CD4-positive, alpha-beta T cell treated with Interleukin-17A for 1 hour (primary cell): ENCODE measurements around the gene TLE4.
A peak's percentile ranks its signal among the peaks of the same experiment; 100 is the strongest.

ENCODE experiments used
- DNase-seq: peaks from one replicate; pipeline ENCODE4 v3.0.0-alpha.2; 2020

TLE4 gene

DNA sequence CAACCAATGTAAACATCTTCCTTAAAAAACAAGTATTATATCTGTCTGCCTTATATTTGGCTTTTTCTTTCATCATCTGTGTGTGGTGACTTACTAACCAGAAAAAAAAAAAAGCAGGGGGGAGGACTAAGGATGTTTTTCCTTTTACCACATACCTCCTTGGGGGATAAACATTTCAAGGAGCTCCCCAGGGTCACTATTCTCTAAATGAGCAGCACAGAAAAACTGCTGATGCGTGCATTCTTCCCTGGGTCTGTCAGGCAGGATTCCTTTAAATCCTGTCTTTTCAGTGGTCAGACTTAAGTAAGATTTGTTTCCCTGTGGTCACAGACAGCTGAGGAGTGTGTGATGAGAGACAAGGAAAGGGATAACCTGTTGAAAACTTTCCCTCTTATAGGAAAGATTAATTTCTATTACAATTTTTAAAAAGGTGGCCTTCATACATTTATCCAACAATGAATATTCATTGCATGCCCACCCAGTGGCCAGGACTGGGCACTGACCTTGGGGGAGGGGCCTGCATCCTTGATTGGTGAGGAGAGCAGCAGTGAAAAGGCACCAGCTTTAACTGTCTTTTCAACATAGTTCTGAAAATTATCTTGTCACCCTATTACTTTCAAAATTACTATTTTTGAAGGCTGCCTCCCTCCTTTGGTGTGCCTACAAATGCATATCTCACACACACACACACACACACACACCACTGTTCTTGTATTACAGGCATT is 123.1 kb downstream of the TLE4 start:
- no peak for DNase-seq

DNA sequence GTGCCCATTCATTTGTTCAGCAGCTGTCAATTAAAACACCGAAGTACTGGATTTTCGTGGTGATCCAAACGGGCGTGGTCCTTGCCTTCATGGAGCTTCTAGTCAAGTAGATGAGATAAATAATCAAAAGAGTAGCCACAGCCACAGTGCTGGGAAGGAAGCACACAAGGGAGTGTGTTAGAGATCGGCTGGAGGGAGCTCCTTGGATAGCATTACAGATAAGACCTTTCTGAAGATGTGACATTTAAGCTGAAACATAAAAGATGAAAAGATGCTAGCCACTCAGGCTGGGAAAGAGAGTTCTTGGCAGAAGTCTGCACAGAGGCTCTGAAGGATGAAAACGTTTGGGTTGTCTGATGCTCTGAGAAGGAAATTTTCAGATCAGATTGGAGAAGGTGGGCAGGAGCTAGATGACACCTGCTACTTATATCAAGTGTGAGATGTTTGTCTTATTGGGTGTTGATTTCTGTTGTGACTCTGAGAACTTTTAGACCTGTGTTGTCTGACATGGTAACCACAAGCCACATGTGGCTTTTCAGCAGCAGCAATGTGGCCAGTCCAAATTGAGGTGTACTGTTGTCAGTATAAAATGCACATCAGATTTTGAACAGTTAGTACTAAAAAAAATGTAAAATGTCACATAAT is 123.9 kb downstream of the TLE4 start:
- DNase-seq: peak; percentile 40

DNA sequence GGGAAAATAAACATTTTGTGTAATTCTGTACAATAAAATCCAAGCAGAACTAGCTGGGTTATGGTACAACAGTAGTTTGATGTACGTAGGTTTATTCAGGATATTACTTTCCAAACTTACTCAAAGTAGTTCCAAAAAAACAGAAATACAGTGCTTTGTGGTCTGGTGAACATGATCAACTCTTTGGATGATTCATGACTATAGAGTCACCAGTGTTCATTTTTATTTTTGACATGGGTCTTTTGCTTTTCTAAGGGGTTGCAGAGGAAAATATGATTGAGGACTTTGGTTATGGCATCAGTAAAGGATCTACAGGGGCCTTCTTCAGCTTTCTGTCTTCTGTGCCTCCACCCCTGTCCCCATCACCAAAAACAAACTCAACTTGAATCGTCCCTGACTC is 127.2 kb downstream of the TLE4 start:
- DNase-seq: no peak

DNA sequence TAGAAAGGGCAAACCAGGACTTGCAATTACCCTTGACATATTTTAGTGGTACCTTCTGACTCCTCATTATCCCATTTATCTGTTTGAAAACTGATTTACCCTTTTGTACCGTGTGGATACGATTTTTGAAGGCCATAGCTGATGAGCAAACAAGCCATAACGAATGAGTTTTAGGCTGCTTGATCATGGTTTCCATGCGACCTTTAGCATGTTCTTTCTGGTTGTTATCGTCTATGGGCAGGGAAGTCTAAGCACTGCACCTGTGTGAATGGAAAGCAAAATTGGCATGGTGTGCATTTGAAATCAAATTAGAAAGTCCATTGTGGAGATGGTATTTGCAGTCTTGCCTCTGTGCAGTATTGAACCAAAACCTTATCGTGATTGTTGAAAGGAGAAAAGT is 127.7 kb downstream of the TLE4 start:
- DNase-seq: no peak

DNA sequence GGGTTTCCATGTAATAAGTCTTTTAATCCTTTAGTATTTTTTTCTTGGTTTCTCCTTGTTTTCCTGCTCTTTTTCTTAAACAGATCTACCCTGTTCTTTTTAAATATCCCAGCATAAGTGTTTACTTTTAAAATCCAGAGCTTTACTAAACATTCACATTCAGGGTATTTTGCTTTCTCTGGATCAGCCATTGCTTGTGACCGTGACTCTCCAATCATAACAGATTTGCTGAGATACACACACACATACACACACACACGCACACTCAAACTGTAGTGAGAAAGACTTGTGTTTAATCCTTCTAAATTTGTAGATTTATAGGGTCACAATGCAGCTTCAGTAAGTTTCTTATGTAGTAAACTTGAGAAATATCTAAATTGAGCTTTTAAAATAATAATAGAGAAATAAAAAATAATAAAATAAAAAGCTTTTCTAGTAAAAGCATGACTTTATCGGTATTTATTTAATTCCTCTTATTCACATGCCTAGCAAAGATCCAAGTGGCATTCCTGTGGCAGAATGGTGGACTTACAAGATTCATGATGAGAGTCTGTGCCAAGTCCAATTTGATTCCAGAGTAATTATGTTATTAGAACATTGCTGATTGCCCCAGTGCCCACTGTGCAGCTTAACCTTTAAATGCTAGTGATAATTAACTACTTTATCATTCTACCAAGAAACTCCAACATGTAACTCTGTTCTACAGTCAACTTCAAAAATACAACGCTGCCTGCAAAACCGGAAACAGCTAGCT is 129.0 kb downstream of the TLE4 start:
- no peak for DNase-seq

DNA sequence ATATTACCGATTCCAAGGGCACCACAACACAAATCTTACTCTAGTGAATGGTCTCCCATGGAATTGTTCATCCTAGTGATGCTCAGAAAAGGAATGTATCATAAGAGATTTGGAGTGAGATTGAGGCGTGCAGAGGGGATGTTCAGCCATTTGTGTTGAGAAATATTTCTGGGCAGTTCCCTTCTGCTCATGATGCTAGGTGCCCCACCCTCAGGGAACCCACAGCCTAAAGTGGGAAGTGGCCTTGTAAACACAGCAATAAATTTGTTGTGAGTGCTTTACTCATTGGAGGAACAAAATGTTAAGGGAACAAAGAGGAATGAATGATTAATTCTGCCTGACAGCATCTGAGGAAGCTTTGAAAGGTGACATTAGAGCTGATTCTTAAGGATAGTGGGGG is 129.9 kb downstream of the TLE4 start:
- peak; percentile 13 for DNase-seq

DNA sequence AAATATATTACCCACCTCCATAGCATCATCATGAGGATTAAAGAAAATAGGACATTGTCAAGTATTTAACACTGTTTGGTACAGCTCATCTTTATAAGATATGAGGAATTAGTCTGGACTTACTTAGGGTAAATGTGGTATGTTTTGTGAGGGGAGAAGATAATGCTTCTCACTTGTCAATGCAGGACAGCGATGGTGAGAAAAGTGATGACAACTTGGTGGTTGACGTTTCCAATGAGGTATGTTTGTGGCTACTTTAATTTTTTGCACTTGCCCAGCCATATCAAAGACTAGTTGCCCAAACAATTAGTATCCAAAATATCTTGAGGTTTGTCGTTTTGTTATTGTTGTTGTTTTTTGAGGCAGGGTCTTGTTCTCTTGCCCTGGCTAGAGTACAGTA is 133.9 kb downstream of the TLE4 start:
- no peak for DNase-seq

DNA sequence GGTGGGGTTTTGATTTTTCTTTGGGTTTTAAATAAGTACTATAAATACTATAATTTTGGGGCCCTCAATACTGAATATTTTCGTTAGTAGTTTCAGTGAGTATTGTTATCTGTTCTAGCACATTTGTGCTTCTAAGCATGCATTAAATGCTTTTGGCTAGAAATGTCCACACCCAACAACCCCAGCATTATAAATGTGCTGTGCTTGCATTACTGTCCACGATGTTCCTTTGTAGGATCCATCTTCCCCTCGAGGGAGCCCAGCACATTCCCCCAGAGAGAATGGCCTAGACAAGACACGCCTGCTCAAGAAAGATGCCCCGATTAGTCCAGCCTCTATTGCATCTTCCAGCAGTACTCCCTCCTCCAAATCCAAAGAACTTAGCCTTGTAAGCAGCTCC is 134.7 kb downstream of the TLE4 start:
- no peak for DNase-seq

DNA sequence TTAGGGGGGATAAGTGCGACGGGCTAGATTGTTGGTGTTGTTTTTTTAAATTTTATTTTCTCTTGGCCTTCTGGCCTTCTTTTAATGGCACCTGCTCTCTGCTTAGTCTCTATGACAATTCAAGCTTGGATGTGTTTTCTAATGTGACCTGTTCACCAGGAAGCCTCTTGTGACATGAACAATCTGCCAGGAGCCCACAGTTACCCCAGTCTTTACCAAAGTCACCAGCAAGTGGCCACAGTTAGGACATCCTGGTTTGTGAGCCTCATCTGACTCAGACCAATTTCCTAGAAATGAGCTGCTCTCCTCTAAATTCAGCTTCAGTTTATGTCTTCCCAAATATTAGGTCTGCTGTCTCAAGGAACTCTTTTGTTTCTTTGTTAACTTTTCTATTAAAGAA is 135.8 kb downstream of the TLE4 start:
- DNase-seq: no peak

DNA sequence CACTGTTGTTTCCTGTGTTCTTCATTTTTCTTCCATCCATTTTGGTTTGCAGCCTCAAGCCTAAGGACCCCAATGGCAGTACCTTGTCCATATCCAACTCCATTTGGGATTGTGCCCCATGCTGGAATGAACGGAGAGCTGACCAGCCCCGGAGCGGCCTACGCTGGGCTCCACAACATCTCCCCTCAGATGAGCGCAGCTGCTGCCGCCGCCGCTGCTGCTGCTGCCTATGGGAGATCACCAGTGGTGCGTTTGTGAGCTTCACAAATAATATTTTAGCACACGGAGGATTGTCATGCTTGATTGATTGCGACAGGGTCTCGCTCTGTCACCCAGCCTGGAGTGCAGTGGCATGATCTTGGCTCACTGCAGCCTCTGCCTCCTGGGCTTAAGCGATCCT is 136.8 kb downstream of the TLE4 start:
- DNase-seq: no peak

DNA sequence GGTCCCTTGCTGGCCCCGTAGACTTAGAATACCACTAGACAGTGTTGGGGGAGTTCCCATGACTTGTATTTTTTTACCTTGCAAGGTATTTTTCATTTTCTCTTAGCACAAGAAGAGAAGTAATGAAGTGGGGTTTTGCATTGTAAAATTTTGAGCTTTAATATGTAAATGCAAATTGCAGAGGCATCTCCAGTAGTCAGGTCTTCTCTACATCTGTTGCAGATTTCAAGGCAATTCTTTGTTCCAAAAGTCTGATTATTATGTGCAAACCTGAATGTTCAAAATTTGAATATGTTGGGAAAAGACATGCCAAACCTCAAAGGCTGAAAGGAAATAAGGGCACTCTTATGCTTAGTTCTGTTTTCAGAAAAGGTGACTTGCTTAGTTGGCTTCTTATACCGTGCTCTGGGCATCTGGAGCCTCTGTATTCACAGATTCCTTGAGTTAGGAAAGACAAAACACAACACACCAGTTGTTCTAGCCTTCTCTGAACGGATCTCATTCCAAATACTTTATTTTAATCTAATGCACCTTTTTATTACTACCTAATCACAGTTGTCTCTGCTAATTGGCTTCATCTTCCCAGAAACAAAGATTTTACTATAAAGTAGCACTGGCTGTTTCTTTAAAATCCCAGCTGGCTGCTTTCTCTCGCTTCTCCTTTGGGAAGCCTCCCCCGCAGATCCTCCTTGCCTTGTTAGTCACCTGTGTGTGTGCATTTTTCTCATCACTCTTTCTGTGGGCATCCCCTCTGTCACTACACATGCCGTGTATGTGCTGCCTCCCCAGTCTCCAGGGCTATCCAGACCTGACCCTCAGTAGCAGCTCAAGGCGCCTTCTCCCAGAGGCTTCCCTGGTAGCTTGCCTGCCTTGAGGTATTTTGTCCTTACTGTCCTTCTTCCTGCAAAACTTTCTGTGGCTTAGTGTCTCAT is 138.2 kb downstream of the TLE4 start:
- no peak for DNase-seq

DNA sequence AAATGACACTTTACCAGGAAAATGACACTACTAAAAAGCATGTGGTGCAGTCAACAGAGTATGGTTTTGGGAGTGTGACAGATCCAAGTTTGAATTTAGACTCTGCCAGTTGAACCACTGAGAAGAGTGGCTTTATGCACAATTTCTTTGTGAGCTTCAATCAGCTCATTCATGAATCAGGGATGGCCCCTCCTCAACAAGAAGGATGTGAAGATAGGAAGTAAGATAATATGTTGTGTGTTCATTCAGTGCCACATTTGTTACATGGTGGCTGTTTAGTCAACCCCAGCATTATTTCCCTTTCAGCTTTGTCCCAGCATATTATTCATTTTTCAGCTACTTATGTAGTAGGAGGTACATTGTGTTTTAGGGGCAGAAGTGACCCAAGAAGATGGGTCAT is 140.1 kb downstream of the TLE4 start:
- DNase-seq: no peak

DNA sequence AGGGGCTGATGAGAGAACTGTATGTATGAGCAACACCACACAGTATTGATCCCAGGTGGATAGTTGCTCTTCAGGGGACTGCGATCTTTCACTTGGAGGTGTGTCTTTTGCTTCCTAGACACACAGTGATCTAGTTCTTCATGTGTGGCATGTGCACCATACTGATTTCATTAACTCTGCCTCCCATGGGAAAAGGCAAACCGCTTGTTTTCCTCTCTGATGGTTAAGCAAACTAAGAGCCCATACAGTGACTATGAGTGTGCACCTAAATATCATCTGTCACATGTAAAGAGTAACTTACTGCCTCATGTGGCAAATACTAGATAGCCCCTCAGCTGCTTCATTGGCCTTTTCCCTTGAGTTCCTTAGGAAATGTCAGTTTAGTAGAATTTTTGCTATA is 147.3 kb downstream of the TLE4 start:
- no peak for DNase-seq

DNA sequence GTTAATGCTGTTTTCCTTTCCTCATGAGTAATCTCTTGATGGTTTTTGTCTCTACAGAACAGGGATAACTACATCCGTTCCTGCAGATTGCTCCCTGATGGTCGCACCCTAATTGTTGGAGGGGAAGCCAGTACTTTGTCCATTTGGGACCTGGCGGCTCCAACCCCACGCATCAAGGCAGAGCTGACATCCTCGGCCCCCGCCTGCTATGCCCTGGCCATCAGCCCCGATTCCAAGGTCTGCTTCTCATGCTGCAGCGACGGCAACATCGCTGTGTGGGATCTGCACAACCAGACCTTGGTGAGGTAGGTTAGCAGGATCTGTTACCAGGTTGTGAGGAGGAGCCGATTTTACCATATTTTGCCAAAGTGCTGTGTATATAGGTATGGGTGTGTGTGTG is 148.2 kb downstream of the TLE4 start:
- DNase-seq: no peak

DNA sequence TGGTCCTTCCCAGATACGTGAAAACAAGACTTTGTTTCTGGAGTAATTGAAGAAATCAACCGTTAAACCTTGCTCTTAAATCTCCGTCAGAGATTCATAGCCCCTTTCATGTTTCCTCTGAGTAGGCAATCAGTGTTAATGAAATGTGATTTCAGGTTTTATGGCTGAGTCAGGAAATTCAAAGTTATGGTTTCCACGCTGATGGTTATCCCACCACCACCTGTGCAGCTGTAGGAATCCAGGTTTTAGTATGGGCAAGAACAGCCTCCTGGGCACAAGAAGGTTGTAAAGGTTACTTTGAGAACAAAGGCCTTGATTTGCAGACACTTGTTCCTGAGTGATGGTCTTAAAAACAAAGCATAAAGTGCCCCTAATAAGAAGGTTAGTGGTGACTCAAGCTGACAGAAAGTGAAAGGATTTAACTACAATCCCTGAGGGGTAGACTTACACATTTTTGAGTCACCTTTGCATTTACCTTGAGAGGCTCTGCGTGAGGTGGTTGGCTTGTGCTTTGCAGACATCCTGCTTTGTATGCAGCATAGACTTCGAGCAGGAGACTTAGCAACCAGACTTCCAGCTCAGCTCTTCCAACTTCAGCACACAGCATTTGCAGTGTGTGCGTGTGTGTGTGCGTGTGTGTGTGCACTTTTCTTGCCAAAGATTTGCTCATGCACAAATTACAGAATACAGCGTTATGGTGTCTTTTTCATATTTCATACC is 159.6 kb downstream of the TLE4 start:
- DNase-seq: no peak

DNA sequence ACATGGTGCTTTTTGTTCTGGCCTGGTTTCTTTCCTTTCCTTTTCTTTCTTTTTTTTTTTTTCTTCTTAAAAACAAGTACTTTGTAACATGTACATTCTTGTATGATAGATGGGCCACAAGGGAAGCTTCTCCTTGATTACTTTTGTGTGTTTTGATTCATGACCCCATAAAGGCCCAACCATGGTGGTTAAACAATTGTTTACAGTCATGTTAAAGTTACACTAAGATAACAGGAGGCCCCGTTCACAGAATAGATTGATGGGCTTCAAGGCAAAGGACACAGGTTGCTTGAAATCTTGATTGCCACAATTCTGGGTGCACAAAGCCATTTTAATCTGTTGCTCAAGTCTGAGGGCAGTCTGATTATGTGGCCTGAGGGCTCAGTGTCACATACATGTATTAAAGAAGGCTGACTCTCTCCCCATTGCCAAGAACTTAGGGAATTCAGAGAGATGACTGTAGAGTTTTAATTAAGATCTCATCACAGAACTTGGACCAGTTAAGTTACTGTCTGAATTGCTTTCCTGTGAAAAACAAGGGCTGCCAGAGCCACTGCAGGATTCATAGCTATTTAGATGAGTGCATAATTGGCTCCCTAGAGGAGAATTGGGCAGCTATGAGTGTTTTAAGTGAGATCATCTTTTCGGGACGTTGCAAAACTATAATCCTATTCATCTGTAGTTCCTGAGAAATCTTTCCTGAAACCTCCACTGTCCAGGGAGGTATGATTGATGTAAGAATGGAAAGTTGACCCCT is 163.4 kb downstream of the TLE4 start:
- no peak for DNase-seq

DNA sequence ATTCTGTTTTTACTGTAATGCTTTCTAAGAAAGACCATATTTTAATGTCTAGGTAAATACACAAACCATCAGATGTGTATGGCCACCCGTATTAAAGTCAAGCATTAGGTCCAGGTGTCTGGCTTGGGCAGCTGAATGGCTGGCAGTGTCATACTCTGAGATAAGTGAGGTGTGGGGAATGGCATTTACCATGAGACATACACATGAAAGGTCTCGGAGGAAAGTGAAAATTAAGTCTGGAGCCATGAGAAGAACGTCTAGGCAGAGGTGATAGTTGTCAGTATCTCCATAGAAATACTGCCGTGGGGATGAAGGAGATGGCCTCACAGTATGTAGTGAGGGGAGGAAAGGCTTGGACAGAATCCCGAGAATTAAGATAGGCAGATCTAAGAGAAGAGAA is 164.3 kb downstream of the TLE4 start:
- no peak for DNase-seq

DNA sequence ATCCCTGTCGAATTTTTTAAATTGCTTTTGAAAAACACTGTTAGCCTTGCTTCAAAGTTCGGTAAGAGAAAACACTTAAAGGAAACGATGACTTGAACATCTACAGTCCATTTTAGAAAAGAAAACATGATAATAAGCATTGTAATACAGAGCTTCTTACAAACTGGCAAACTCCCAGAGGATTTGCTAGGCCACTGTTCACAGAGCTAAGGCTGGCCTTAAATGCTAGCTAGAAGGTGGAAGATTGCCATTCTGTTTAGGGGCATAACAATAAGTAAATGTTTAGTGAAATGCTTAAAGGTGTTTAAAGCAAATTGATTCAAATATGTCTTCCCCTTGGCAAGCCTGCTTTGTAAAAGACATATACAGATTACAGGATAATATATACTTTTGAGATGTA is 169.6 kb downstream of the TLE4 start:
- DNase-seq: no peak

DNA sequence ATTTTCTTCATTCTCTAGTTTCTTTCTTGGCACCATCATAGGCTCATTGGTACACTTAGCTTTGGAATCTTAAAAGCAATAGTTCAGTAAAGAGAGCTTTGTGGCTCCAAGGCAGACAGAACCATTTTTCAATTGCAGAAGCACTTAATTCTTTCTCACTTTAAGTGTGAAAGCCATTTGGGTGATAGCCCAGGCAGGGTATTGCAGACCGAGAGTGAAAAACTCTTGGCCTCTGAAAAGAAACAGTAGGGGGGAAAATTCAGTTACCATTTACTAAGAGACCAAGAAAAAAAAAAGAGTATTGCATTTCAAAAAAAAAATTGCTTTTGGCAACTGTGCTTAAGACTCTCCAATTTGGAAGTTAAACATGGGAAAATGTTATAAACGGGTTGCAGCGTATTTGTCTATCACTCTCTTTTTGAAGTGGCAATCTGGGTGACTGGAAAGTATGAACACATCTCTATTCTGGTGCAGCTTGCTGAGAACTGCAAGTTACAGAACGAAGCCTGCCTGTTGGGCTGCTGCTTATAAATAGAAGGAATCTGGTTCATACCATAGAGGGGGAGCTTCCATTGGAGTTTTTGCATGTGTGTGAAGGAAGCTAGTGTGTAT is 170.5 kb downstream of the TLE4 start:
- no peak for DNase-seq

DNA sequence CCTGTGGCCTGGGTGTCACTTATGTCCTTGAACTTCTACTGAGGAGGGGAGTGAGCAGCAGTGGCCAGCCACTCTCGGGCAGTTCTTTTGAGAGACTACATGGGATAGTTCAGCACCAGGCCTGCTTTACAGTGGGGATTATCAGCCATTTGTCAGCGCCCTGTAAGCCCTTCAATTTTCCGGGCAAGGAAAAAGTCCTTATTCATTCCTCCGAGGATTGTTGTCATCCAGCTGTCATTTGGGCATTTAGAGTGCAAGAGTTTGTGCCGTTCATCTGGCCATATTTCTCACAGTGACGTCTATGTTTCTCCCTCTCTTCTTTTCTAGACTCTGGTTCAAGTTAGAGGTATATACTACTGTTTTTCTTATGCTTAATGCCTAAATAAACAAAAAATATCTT is 172.8 kb downstream of the TLE4 start:
- DNase-seq: no peak

DNA sequence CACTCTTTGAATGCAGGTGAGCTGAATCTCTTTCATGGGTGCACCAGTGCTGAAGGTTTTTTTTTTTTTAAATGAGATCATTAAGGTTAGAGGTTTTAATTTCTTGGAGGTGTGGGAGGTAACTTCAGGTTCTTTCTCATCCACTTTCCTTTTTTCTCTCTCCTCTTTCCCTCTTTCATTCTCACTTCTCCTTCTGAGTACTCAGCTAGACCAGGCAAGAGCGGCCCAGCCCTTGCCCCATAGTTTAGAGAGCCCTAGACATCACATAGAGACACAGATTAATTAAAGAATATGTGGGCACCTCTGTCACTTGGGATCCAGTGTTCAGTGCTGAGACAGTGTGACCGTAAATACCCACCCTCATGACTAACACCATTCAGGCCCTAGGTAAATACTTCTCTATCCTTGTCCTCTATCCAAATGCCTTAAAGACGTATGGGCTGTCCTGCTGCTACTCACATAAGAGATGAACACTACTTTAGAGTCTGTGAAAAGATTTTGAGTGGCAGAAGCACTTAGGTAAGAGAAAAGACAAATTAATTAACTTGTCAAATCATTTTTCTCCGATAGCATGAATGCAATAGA is 174.1 kb downstream of the TLE4 start:
- DNase-seq: no peak
